T-helper 9 cell (primary cell): ENCODE data around the gene DYNC1H1.

Source experiments
- DNase-seq: peaks from one replicate; pipeline ENCODE4 v3.0.0-alpha.2; 2020

The DYNC1H1 gene

GRCh38 chr14:101945171-101945570, 19.2 kb upstream of the DYNC1H1 start:
- DNase-seq = no peak

- DNase-seq = no peak
Observed at GRCh38 chr14:101947577-101947903, 16.8 kb upstream of the DYNC1H1 start.

GRCh38 chr14:101947904-101948665, 16.3 kb upstream of the DYNC1H1 start:
- DNase-seq = peak; percentile 99

DNA sequence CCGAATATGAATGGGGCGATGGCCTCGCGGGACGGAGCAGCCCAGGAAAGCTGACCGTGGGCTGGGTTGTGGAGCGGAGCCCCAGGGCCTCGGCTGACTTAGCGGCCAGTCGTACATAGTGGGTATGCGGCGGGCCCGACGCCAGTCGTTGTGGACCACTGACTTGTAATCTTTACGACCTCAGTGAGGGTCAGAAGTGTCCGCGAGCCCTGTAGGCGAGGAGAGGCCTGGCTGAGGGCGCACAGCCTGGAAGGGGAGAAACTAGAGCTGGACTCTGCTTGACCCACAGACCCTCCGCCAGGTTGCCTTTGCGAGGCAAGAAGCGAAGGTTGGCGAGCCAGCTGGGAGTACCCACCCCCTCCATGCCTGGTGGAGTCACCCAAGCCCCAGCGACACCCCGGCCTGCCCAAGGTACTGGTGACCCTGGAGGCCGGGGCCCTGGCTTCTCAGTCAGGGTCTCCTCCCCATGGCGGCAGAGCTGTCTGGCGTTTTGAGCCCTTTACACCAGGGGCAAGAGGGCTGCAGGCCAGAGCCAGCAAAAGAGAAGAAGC, 15.6 kb upstream of the DYNC1H1 start:
- DNase-seq = no peak

GRCh38 chr14:101950100-101950499, 14.3 kb upstream of the DYNC1H1 start:
- no peak for DNase-seq

DNA sequence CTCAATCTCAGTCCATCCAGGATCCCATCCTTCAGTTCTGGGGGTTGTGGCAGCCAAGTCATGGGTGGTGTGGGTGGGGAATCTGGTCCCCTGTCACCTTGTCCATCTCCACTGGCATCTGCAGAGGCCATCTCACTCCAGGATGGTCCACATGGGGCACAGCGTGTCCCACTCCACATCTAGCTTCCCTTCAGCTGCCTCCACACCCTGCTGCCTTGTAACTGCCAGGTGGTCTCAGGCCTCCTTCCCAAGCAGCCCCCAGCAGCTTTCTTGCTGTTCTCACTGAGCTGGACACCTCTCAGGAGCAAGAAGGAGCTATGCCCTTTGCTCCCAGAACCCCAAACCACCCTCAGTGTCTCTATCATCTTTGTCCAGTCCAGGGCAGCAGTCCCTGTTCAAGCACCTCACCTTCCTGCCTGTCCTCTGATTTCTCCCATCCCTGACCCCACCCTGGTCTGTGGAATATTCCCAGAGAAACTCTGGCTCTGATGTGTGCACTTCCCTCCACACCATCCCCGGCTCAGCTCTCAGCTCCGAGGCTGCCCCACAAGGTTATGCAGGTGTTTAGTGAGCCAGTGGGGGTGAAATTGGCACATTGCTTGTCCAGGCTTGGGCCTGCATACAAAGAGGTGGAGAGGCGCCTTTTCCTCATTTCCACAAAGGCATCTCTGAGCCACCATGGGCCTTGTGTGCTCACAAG, 13.7 kb upstream of the DYNC1H1 start:
- DNase-seq = no peak

- DNase-seq = no peak
Observed at GRCh38 chr14:101953151-101953550, 11.2 kb upstream of the DYNC1H1 start.

- no peak for DNase-seq
Observed at GRCh38 chr14:101954501-101954900, 9.9 kb upstream of the DYNC1H1 start.

DNA sequence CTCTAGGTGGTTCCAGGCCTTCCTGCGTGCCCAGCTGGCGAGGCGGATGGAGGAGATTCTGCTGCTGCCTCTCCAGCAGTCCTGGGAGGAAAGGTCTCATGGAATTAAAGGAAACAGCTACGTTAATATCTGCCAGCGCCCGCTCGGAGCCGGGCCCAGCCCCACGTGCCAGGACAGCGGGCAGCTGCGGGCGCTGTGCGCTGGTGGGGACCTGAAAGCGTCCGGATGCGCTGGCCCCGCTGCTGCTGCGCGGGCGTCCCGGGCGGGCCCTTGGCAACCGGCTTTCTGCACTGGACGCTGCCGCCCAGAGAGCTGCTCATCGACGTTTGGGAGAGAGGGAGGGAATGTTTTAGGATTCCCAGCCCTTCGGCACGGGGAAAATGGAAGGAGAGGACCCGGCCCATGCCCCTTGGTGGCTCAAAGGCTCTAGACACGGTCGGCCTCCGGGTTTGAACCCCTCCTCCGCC, 8.6 kb upstream of the DYNC1H1 start:
- DNase-seq = no peak

DNA sequence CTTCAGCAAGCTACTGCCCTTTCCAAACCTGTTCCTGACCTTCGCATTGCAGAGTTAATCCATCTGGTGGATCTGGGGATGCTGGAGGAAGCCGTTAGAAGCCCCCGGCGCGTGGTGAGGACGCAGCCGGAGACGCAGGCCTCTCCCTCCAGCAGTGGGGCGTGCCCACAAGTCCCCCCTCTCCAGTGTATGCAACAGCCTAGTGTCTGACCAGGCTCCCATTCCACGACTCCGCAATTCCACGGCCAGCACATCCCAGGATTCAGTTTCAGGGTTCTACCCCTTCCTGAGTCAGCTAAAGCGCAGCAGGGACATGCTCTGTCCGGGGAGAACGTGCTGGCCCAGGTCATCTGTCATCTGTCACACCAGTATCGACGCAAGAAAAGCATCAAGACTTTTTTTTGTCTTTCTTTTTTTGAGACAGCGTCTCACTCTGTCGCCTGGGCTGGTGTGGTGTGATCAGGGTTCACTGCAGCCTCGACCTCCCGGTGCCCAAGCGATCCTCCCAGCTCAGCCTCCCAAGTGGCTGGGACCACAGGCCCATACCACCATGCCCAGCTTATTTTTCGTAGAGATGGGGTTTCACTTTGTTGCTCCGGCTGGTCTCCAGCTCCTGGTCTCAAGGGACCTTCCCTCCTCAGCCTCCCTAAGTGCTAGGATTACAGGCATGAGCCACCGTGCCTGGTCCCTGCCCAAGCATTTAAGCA, 8.0 kb upstream of the DYNC1H1 start:
- no peak for DNase-seq

DNA sequence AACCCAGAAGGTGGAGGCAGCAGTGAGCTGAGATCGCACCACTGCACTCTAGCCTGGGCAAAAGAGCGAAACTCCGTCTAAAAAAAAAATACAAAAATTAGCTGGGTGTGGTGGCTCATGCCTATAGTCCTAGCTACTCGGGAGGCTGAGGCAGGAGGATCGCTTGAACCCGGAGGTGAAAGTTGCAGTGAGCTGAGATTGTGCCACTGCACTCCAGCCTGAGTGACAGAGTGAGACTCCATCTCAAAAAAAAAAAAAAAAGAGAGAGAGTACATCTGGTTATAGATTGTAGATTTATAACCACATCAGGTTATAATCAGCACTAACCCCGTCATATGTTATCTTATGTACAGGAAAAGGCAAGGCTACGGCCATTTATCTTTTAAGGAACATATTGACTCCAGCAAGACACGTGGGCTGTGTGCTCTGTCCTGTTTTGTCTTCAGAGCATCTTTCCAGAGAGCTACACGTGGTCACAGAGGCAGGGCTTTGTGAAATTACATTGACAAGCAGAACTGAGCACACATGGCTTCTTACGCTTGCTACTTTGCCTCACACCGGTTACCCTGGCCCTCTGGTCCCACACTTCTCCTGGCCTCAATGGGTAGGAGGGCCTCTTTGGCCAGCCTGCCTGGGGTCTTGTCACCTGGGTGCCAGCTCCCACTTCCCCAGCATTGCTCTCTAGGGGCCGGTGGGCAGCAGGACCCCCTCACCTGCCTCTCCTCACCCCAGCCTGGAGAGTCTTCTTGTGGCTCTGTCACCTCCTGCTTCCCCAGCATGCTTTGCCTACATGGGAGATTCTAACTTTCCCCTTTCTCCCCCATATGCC, 6.8 kb upstream of the DYNC1H1 start:
- no peak for DNase-seq

DNA sequence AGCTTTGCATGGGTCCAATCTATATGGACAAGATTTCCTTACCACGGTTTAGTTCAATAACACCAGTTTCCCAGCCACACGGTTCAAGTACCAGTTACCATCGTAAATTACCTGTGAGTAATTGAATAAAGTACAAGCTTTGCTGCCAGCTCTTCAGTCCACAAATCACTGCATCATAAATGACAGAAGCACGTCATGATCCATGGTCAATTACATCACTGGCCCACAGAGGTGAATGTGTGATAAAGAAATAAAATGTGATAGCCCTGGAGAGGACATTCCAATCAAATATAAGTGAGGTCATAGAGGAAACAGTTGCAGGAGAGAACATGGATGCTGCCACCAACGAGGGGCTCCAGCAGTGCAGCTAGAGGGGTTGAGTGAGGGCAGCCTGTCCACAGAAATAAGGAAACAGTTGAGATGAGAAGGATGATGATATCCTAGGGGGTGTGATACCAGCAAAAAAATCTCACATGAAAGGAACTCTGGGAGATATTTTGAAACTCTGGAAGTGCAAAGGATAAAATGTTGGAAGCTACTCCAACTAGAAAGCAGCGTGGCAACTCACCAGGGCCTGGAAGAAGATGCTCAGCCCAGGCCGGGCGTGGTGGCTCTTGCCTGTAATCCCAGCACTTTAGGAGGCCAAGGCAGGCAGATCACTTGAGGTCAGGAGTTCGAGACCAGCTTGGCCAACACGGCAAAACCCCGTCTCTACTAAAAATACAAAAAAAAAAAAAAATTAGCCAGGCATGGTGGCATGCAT, 5.8 kb upstream of the DYNC1H1 start:
- no peak for DNase-seq

DNA sequence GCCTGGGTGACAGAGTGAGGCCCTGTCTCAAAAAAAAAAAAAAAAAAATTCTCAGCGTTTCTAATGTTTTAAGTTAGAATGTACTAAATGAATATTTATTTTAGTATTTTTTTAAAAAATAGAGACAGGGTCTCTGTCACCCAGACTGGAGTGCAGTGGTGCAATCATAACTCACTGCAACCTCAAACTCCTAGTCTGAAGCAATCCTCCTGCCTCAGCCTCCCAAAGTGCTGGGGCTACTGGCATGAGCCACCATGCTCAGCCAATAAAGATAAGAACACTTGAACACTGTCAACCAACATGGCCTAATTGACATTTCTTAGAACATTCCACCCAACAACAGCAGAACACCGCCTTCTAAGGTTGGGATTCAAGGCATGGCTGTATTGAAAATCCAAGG, 5.1 kb upstream of the DYNC1H1 start:
- DNase-seq = no peak

DNA sequence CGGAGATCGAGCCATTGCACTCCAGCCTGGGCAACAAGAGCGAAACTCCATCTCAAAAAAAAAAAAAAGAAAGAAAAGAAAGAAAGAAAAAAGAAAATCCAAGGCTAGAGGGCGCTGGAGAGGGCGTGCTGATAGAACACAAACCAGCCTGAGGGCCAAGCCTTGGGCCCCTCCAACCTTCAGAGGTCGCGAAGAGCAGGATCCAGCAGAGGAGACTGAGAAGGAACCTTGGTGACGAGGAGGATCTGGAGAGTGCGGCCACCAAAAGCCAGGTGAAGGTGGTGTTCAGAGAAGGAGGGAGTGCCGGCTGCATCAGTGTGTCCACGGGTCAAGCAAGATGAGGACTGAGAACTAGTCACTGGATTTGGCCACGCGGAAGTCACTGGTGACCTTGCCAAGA, 4.1 kb upstream of the DYNC1H1 start:
- DNase-seq = no peak

DNA sequence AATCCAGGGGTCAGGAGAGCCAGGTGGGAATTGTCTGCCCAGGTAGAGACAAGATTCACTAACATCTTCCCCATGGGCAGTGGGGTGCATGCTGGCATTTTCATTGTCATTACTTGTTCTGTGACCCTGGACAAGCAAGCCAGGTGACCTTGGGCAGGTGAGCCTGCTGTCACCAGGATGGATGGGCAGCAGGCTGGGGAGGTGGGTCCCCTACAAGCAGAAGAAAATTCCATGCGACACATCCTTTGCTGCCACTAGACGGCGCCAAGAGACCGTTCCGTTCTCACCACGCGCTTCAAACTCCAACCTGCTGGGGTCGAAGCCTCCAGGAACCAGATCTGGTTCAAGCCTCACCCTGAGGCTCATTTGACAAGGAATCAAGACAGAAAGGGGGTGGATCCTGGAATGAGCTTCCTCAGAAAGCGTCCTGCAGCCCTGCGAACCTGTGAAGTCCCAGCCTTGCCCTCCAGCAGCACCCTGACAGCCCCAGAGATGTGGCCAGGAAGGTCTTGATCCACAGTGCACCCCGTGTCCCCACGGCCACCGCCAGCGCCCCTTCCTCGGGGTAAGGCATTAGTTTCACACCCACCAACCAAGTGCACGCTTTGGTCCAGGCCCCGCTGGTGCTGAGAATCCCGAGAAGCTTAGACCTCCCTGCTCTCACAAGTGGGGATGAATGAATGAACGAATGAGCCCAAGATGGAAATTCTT, 3.2 kb upstream of the DYNC1H1 start:
- peak; percentile 61 for DNase-seq

GRCh38 chr14:101961746-101962502, 2.4 kb upstream of the DYNC1H1 start:
- DNase-seq = no peak

DNA sequence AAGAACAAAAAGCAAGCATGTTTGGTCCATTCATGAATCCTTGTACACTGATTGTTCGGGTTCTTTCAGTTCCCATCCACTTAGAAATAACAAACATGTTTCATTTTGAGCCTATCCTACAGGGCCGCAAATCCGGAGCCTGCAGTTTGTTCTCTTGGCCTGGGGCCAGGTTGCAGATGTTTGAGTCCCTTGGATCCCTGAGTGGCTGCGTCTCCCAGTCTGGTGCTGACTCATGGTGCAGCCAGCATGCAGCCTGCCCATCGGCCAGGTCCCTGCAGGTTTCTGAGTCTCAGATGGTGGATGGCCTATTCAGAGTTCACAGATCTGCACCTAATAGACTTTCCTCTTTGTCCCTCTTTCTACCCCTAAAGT, 1.9 kb upstream of the DYNC1H1 start:
- no peak for DNase-seq

GRCh38 chr14:101963052-101963451, 1.3 kb upstream of the DYNC1H1 start:
- no peak for DNase-seq

- DNase-seq = no peak
Observed at GRCh38 chr14:101963656-101964296, 597 bp upstream of the DYNC1H1 start.

- peak; percentile 35 for DNase-seq
Observed at GRCh38 chr14:101965181-101965544, 790 bp downstream of the DYNC1H1 start.
